Measurements from ENCODE around the gene CFAP97D2. TPM values are rescaled to one million over a fixed set of nuclear protein-coding genes. Genes with fewer than 3 reads are reported as not detected.

The CFAP97D2 gene
- polyA plus RNA-seq, 1 of the 3 experiments (the other 2 are of a cell fraction) = not detected

- no peak overlapping the region for H3K4me2 ChIP-seq
- H3K4me1 ChIP-seq (ENCODE audit: control insufficient read depth in 1 of 2, insufficient read depth in 2 of 2, low read depth in 1 of 2, low read length in 1 of 2) = peaks cover 0 to 18% of the 10 kb centered on the region in 2 experiments; a peak in 1 of 4 replicates
- H3K27me3 ChIP-seq (ENCODE audit: insufficient read depth) = no peaks in the 10 kb centered on the region
- H3K27ac ChIP-seq (ENCODE audit: low read depth in 2 of 2, low read length in 1 of 2) = peak overlapping the region in 1 of 2 experiments; percentile 17; a peak in 1 of 4 replicates
- H3K9me2 ChIP-seq = no peaks in the 10 kb centered on the region
- H3K9ac ChIP-seq = no peak overlapping the region
- no peaks in the 10 kb centered on the region for H3K79me2 ChIP-seq (ENCODE audit: insufficient read depth)
- H3K36me3 ChIP-seq (replicated peaks in 1 of 2; ENCODE audit: control insufficient read depth in 1 of 2, insufficient read depth in 2 of 2, low read length in 1 of 2) = no peaks in the 10 kb centered on the region
- CTCF ChIA-PET = interaction anchor here (0.9 to 1.0 kb wide), 2 partner anchors 10 to 11 kb away, joined by 3 read pairs; no protein-coding TSS in a partner anchor
- no peaks in the 10 kb centered on the region for H3K9me3 ChIP-seq
- H3K4me3 ChIP-seq (ENCODE audit: low read depth in 2 of 2, low read length in 1 of 2) = no peak overlapping the region
- DNase-seq = no peak
- no peak for TF ChIP-seq EZH2phosphoT487 (IDR thresholded peaks at IDR 0.05; ENCODE audit: borderline replicate concordance, low read depth)
- TF ChIP-seq FOSL2 (IDR thresholded peaks at IDR 0.05; ENCODE audit: borderline replicate concordance, low read depth) = no peak
- no peak for TF ChIP-seq NFIC (IDR thresholded peaks at IDR 0.05; ENCODE audit: borderline replicate concordance)
- no peak for TF ChIP-seq FOXJ3 (CRISPR knock-in tag; IDR thresholded peaks at IDR 0.05)
- TF ChIP-seq JUND (IDR thresholded peaks at IDR 0.05) = no peak
- TF ChIP-seq USF1 (IDR thresholded peaks at IDR 0.05; ENCODE audit: borderline replicate concordance, low read depth) = no peak
- no peak for TF ChIP-seq PBX3 (IDR thresholded peaks at IDR 0.05)
- TF ChIP-seq EP300 (IDR thresholded peaks at IDR 0.05; ENCODE audit: borderline replicate concordance in 1 of 2, low read depth in 1 of 2, low read length in 1 of 2) = no peak
- TF ChIP-seq ELF1 (IDR thresholded peaks at IDR 0.05) = no peak
- no peak for TF ChIP-seq SMC3 (IDR thresholded peaks at IDR 0.05; ENCODE audit: low read depth, low read length)
- TF ChIP-seq REST (IDR thresholded peaks at IDR 0.05; ENCODE audit: low read depth, low read length) = no peak
- TF ChIP-seq SIN3A (IDR thresholded peaks at IDR 0.05; ENCODE audit: borderline replicate concordance, low read depth, low read length) = no peak
- TF ChIP-seq USF2 (IDR thresholded peaks at IDR 0.05; ENCODE audit: borderline replicate concordance, low read depth, low read length) = no peak
- POLR2A ChIA-PET = no interaction called here
- no peaks in the 10 kb centered on the region for H4K20me1 ChIP-seq (ENCODE audit: insufficient read depth)
- no peak overlapping the region for H2AFZ ChIP-seq (ENCODE audit: low read depth)
- 68% methylated on average over 10 of the region's 10 CpGs for WGBS (ENCODE audit: low lambda C conversion rate)
- H3F3A ChIP-seq (replicated peaks; ENCODE audit: insufficient read depth) = peaks cover 4% of the 10 kb centered on the region
Observed at GRCh38 chr13:114140906-114141250, 38.2 kb upstream of the CFAP97D2 start.
